ENCODE data around the gene ZNF146. TPM values are rescaled to one million over a fixed set of nuclear protein-coding genes. Genes with fewer than 3 reads are reported as not detected.
A peak's percentile ranks its signal among the peaks of the same experiment; 100 is the strongest.

Gene ZNF146
- total RNA-seq, 2 experiments from 2014 or later: 13.6 to 13.7 TPM

- no peaks in the 10 kb centered on the region for H3K36me3 ChIP-seq (ENCODE audit: insufficient read depth, low read length)
- no peaks in the 10 kb centered on the region for H3K9me3 ChIP-seq (ENCODE audit: control insufficient read depth in 1 of 2, insufficient read depth in 1 of 2, low read length in 2 of 2)
- H3K4me1 ChIP-seq (ENCODE audit: insufficient read depth, low read length): peaks cover 9% of the 10 kb centered on the region
- Mint-ChIP-seq H3K27ac (no peak overlapping the region), H3K9me3 (no peaks in the 10 kb centered on the region), H3K4me3 (no peak overlapping the region), H3K4me1 (ENCODE audit: low read depth) (no peaks in the 10 kb centered on the region), H3K36me3 (ENCODE audit: low read depth) (peaks cover 19% of the 10 kb centered on the region), H3K27me3 (no peaks in the 10 kb centered on the region)
- H3K27ac ChIP-seq (ENCODE audit: low read depth in 1 of 2, low read length in 2 of 2): no peak overlapping the region
- TF ChIP-seq, protein P1, sequence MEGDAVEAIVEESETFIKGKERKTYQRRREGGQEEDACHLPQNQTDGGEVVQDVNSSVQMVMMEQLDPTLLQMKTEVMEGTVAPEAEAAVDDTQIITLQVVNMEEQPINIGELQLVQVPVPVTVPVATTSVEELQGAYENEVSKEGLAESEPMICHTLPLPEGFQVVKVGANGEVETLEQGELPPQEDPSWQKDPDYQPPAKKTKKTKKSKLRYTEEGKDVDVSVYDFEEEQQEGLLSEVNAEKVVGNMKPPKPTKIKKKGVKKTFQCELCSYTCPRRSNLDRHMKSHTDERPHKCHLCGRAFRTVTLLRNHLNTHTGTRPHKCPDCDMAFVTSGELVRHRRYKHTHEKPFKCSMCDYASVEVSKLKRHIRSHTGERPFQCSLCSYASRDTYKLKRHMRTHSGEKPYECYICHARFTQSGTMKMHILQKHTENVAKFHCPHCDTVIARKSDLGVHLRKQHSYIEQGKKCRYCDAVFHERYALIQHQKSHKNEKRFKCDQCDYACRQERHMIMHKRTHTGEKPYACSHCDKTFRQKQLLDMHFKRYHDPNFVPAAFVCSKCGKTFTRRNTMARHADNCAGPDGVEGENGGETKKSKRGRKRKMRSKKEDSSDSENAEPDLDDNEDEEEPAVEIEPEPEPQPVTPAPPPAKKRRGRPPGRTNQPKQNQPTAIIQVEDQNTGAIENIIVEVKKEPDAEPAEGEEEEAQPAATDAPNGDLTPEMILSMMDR (IDR thresholded peaks at IDR 0.05): no peak
- intact Hi-C loops (cut with DNase I, micrococcal nuclease): loop anchor here (5.0 to 10.0 kb wide), 9 partner anchors 68 to 1697 kb away; partner anchors contain the start of genes SIPA1L3 (in 2 of the 2), WDR87 (in 2 of the 2), CAPNS1 (in 1 of the 2) and ZNF527 (in 1 of the 2)
- ATAC-seq (ENCODE audit: poor library complexity) (no peak), DNase-seq (no peak)
- H3K4me3 ChIP-seq (ENCODE audit: low read length): no peak overlapping the region
- POLR2A ChIA-PET: interaction anchor here (0.6 kb wide), 1 partner anchor 42 kb away, joined by 4 read pairs; no protein-coding TSS in a partner anchor
- H3K27me3 ChIP-seq (ENCODE audit: control insufficient read depth in 1 of 2, insufficient read depth in 2 of 2, low read length in 2 of 2): no peaks in the 10 kb centered on the region
- CTCF ChIA-PET: no interaction called here
These were observed 4.4 kb upstream of the ZNF146 start for GRCh38 chr19:36210497-36210896.

DNA sequence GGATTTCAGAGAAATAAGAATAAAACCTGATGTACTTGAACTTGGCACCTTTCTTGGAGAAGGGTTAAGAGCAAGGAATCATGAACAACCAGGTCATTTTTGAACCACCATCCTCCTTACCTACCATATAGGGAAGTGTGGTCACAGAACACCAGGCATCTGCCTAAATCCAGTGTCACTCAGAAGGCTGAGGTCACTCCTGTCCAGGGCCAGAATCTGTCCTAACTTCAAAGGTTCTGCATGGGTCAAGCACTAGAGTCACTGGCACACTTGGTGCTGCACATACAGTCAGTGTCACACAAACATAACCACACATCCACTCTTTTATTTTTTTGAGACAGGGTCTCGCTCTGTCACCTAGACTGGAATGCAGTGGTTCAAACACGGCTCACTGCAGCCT is 2.0 kb upstream of the ZNF146 start:
- Mint-ChIP-seq H3K36me3 (ENCODE audit: low read depth) (peaks cover 12% of the 10 kb centered on the region), H3K27ac (peak overlapping the region; percentile 11), H3K4me1 (ENCODE audit: low read depth) (peaks cover 10% of the 10 kb centered on the region), H3K9me3 (no peaks in the 10 kb centered on the region), H3K4me3 (peak overlapping the region; percentile 32), H3K27me3 (no peaks in the 10 kb centered on the region)
- TF ChIP-seq, protein P1 (IDR thresholded peaks at IDR 0.05): no peak
- DNase-seq (peak in 1 of 14 experiments; percentile 4), ATAC-seq (ENCODE audit: poor library complexity) (no peak)
- H3K4me1 ChIP-seq (ENCODE audit: insufficient read depth, low read length): peaks cover 28% of the 10 kb centered on the region
- no peak overlapping the region for H3K27ac ChIP-seq (ENCODE audit: low read depth in 1 of 2, low read length in 2 of 2)
- H3K27me3 ChIP-seq (ENCODE audit: control insufficient read depth in 1 of 2, insufficient read depth in 2 of 2, low read length in 2 of 2): no peaks in the 10 kb centered on the region
- ChIA-PET CTCF (no interaction called here), POLR2A (no interaction called here)
- H3K9me3 ChIP-seq (ENCODE audit: control insufficient read depth in 1 of 2, insufficient read depth in 1 of 2, low read length in 2 of 2): no peaks in the 10 kb centered on the region
- no peak overlapping the region for H3K4me3 ChIP-seq (ENCODE audit: low read length)
- intact Hi-C loops (cut with DNase I, micrococcal nuclease): loop anchor here (5.0 to 10.0 kb wide), 9 partner anchors 71 to 1694 kb away; partner anchors contain the start of genes SIPA1L3 (in 2 of the 2), WDR87 (in 2 of the 2), CAPNS1 (in 1 of the 2) and ZNF527 (in 1 of the 2)
- H3K36me3 ChIP-seq (ENCODE audit: insufficient read depth, low read length): no peaks in the 10 kb centered on the region

GRCh38 chr19:36215276-36216123 is 594 bp downstream of the ZNF146 start:
- Histone ChIP-seq H3K9me3 (ENCODE audit: control insufficient read depth in 1 of 2, insufficient read depth in 1 of 2, low read length in 2 of 2) (no peaks in the 10 kb centered on the region), H3K27ac (ENCODE audit: low read depth in 1 of 2, low read length in 2 of 2) (peak overlapping the region; percentile 93 to 99), H3K4me1 (ENCODE audit: insufficient read depth, low read length) (peaks cover 28% of the 10 kb centered on the region), H3K27me3 (ENCODE audit: control insufficient read depth in 1 of 2, insufficient read depth in 2 of 2, low read length in 2 of 2) (no peaks in the 10 kb centered on the region), H3K36me3 (ENCODE audit: insufficient read depth, low read length) (peaks cover 10% of the 10 kb centered on the region), H3K4me3 (ENCODE audit: low read length) (peak overlapping the region; percentile 86)
- intact Hi-C loops (cut with DNase I, micrococcal nuclease): loop anchor here (2.0 to 10.0 kb wide), 10 partner anchors 163 to 1689 kb away; partner anchors contain the start of genes ZNF566 (in 2 of the 2), SIPA1L3 (in 1 of the 2), WDR87 (in 1 of the 2) and ZFP14 (in 1 of the 2)
- ATAC-seq (ENCODE audit: poor library complexity): peak; percentile 11
- peaks cover 20% of the 10 kb centered on the region for H3K4me1 Mint-ChIP-seq (ENCODE audit: low read depth)
- H3K36me3 Mint-ChIP-seq (ENCODE audit: low read depth): peaks cover 17% of the 10 kb centered on the region
- POLR2A ChIA-PET: interaction anchor here (0.5 to 2.3 kb wide), 23 partner anchors 13 to 1564 kb away, joined by 3 to 34 read pairs (median 9); partner anchors contain the start of genes CAPNS1, POLR2I, TBCB and USF2
- CTCF ChIA-PET: interaction anchor here (1.1 to 1.6 kb wide), 4 partner anchors 75 to 758 kb away, joined by 3 to 7 read pairs (median 4); partner anchors contain the start of genes CAPNS1 and POLR2I
- TF ChIP-seq, protein P1 (IDR thresholded peaks at IDR 0.05): no peak
- no peak overlapping the region for H3K4me3 Mint-ChIP-seq
- no peaks in the 10 kb centered on the region for H3K27me3 Mint-ChIP-seq
- H3K27ac Mint-ChIP-seq: no peak overlapping the region
- DNase-seq: peak in 2 of 14 experiments; percentile 17 to 22
- H3K9me3 Mint-ChIP-seq: no peaks in the 10 kb centered on the region
